ENCODE measurements around the gene TRIM64.
"Not testable (repeated sequence)": the region's sequence is repeated elsewhere in the genome, so short reads cannot be mapped to it uniquely, and the experiment has no call there.

Gene TRIM64

GRCh38 chr11:89965737-89966136 lies at the start of gene TRIM64:
TSS of gene TRIM64 (plus strand) at chr11:89966037. CDS start at chr11:89968504, 2,467 bp downstream.
- not testable (repeated sequence) for DNase-seq (ENCODE audit: low spot score)

- DNase-seq (ENCODE audit: low spot score) = no peak
Measured at GRCh38 chr11:89922195-89922660, 43.6 kb upstream of the TRIM64 start, which contains the start of gene TRIM49D1. TSS of gene TRIM49D1 (minus strand) at chr11:89922245. CDS start at chr11:89917710, 4,535 bp downstream.

- not testable (repeated sequence) for DNase-seq (ENCODE audit: low spot score)
Measured at GRCh38 chr11:89923764-89924163, 42.1 kb upstream of the TRIM64 start, which contains the start of gene TRIM49D2. TSS of gene TRIM49D2 (plus strand) at chr11:89924064. CDS start at chr11:89926762, 2,698 bp downstream.

- DNase-seq (ENCODE audit: low spot score) = not testable (repeated sequence)
Measured at GRCh38 chr11:89960833-89961232, 5.0 kb upstream of the TRIM64 start.

Data from CD4-positive, alpha-beta T cell treated with Interleukin-2 at 100 ng/mL for 4 hours (primary cell).